ENCODE measurements around the gene OSBPL5.

The OSBPL5 gene

GRCh38 chr11:3202305-3202704 lies 37.2 kb upstream of the OSBPL5 start:
- FAIRE-seq (no peak), DNase-seq (ENCODE audit: insufficient read length, low spot score) (no peak)
- no peak for TF ChIP-seq CTCF (IDR thresholded peaks at IDR 0.05; ENCODE audit: insufficient read depth, missing control alignments)

GRCh38 chr11:3201677-3202181 lies 36.6 kb upstream of the OSBPL5 start:
- TF ChIP-seq CTCF (IDR thresholded peaks at IDR 0.05; ENCODE audit: insufficient read depth, missing control alignments): no peak
- FAIRE-seq (no peak), DNase-seq (ENCODE audit: insufficient read length, low spot score) (no peak)

GRCh38 chr11:3201112-3201581 lies 36.0 kb upstream of the OSBPL5 start:
- TF ChIP-seq CTCF (IDR thresholded peaks at IDR 0.05; ENCODE audit: insufficient read depth, missing control alignments): no peak
- DNase-seq (ENCODE audit: insufficient read length, low spot score): no peak
- no peak for FAIRE-seq

GRCh38 chr11:3200388-3201111 lies 35.4 kb upstream of the OSBPL5 start:
- FAIRE-seq: no peak
- TF ChIP-seq CTCF (IDR thresholded peaks at IDR 0.05; ENCODE audit: insufficient read depth, missing control alignments): no peak
- DNase-seq (ENCODE audit: insufficient read length, low spot score): no peak

- FAIRE-seq (no peak), DNase-seq (ENCODE audit: insufficient read length, low spot score) (no peak)
- no peak for TF ChIP-seq CTCF (IDR thresholded peaks at IDR 0.05; ENCODE audit: insufficient read depth, missing control alignments)
Observed at GRCh38 chr11:3199537-3200295, 34.6 kb upstream of the OSBPL5 start.

GRCh38 chr11:3198815-3199214 lies 33.7 kb upstream of the OSBPL5 start:
- DNase-seq (ENCODE audit: insufficient read length, low spot score): no peak
- no peak for TF ChIP-seq CTCF (IDR thresholded peaks at IDR 0.05; ENCODE audit: insufficient read depth, missing control alignments)
- FAIRE-seq: no peak

All from D721Med (cell line).